ENCODE results near the gene SOHLH1. TPM values are rescaled to one million over a fixed set of nuclear protein-coding genes. Genes with fewer than 3 reads are reported as not detected.

Gene SOHLH1
- total RNA-seq, 1 donor from 2014 or later: not detected

DNA sequence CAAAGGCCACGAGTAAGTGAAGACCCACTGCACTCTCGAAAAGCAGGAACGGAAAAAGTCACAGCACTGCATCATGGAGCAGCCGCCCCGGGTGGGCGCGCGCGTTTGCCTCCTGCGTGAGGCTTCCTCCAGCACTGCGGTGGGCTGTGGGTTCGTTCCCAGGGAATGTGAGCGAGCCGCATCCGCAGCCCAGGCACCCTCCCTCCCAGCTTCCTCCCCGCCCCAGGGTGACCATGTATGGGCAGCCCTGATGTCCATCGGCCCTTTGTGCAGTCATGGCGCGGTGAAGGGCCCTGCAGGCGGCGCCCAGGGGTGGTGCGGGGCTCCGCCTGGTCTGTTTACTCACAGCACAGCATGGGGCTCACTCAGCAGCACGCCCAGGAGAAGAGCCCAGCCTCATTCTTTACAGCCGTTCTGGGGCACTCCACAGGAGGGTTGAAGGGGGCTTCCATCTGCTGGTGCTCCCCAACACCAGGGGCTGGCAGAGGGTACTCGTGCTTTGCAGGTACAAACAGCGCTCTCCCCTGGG, 35.4 kb upstream of the SOHLH1 start:
- Mint-ChIP-seq H3K27me3 (ENCODE audit: low read depth) (peaks cover 48% of the 10 kb centered on the region), H3K36me3 (ENCODE audit: low read depth) (no peaks in the 10 kb centered on the region), H3K4me3 (no peak overlapping the region)

DNA sequence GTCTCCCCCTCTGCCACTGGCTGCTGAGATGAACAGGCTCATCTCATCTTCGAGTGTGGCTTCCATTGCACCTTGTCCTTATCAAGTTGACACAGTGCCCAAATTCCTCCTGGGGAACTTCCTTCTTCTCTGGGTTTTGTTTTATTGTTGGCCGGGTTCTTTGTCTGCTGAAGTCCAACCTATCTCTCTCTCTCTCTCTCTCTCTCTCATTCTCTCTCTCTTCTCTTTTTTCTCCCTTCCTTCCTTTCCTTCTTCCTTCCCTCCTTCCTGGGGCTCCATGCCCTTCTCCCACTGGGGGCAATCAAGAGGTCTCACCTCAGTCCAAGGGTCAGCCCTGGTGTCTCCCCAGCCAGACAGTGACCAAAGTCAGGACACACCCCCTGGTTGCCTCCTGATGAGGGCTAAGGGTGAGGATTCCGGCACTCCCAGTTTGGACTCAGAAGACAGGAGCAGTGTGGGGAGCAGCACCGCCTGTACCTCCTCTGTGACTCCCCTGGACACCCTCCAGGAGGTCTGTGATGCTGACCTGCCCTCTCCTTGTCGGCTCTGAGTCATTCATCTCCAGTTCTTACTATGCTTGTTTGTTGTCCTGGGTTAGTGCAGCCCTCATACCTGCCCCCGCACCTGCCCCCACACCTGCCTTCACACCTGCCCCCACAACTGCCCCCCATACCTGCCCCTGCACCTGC, 33.4 kb upstream of the SOHLH1 start:
- DNase-seq (ENCODE audit: low read depth, low spot score): no peak
- H3K4me3 Mint-ChIP-seq: no peak overlapping the region
- H3K9me3 Mint-ChIP-seq: peaks cover 14% of the 10 kb centered on the region
- H3K4me1 Mint-ChIP-seq: no peaks in the 10 kb centered on the region
- no peaks in the 10 kb centered on the region for H3K36me3 Mint-ChIP-seq (ENCODE audit: low read depth)
- no peak overlapping the region for H3K27ac Mint-ChIP-seq (ENCODE audit: unreplicated experiment)
- no peak for TF ChIP-seq CTCF (conservative IDR thresholded peaks at IDR 0.05)
- H3K27me3 Mint-ChIP-seq (ENCODE audit: low read depth): peaks cover 47% of the 10 kb centered on the region

More for the DNA sequence above, 35.4 kb upstream of the SOHLH1 start:
- Mint-ChIP-seq H3K27ac (ENCODE audit: unreplicated experiment) (no peak overlapping the region), H3K4me1 (no peaks in the 10 kb centered on the region), H3K9me3 (peaks cover 14% of the 10 kb centered on the region)
- no peak for DNase-seq (ENCODE audit: low read depth, low spot score)
- TF ChIP-seq CTCF (conservative IDR thresholded peaks at IDR 0.05): no peak

GRCh38 chr9:135731454-135731853, 32.2 kb upstream of the SOHLH1 start:
- H3K4me3 Mint-ChIP-seq: no peak overlapping the region
- DNase-seq (ENCODE audit: low read depth, low spot score): no peak
- H3K27me3 Mint-ChIP-seq (ENCODE audit: low read depth): peaks cover 41% of the 10 kb centered on the region
- peaks cover 14% of the 10 kb centered on the region for H3K9me3 Mint-ChIP-seq
- H3K27ac Mint-ChIP-seq (ENCODE audit: unreplicated experiment): no peak overlapping the region
- H3K36me3 Mint-ChIP-seq (ENCODE audit: low read depth): no peaks in the 10 kb centered on the region
- TF ChIP-seq CTCF (conservative IDR thresholded peaks at IDR 0.05): no peak
- no peaks in the 10 kb centered on the region for H3K4me1 Mint-ChIP-seq

DNA sequence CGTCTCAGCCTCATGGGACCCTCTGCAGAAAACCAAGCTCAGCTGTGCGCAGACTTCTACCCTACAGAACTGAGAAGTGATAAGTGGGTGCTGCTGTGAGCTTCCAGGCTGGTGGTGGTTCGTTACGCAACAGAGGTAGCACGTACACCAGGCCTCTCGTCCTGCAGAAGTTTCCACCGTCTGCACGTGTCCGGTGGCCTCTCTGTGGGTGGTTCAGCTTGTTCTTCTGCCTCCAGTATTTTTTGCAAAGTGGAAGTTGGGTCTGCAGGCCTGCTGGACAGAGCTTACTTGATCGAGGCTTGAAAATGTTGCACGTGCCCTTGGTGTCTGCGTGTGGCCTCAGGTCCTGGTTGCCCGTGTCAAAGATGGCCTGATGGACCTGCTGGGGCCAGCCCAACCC, 30.2 kb upstream of the SOHLH1 start:
- peaks cover 32% of the 10 kb centered on the region for H3K27me3 Mint-ChIP-seq (ENCODE audit: low read depth)
- no peaks in the 10 kb centered on the region for H3K4me1 Mint-ChIP-seq
- H3K4me3 Mint-ChIP-seq: no peak overlapping the region
- no peak overlapping the region for H3K27ac Mint-ChIP-seq (ENCODE audit: unreplicated experiment)
- no peaks in the 10 kb centered on the region for H3K36me3 Mint-ChIP-seq (ENCODE audit: low read depth)
- H3K9me3 Mint-ChIP-seq: peaks cover 14% of the 10 kb centered on the region
- TF ChIP-seq CTCF (conservative IDR thresholded peaks at IDR 0.05): no peak
- DNase-seq (ENCODE audit: low read depth, low spot score): no peak

- no peak overlapping the region for H3K4me3 Mint-ChIP-seq
- peaks cover 14% of the 10 kb centered on the region for H3K9me3 Mint-ChIP-seq
- no peak for TF ChIP-seq CTCF (conservative IDR thresholded peaks at IDR 0.05)
- no peaks in the 10 kb centered on the region for H3K36me3 Mint-ChIP-seq (ENCODE audit: low read depth)
- peaks cover 24% of the 10 kb centered on the region for H3K27me3 Mint-ChIP-seq (ENCODE audit: low read depth)
- DNase-seq (ENCODE audit: low read depth, low spot score): no peak
- no peaks in the 10 kb centered on the region for H3K4me1 Mint-ChIP-seq
- H3K27ac Mint-ChIP-seq (ENCODE audit: unreplicated experiment): no peak overlapping the region
These were observed 29.3 kb upstream of the SOHLH1 start for GRCh38 chr9:135728436-135729110.
